ENCODE data around the gene ITPR2. TPM values are rescaled to one million over a fixed set of nuclear protein-coding genes. Genes with fewer than 3 reads are reported as not detected.

The ITPR2 gene
- total RNA-seq, 3 donors from 2014 or later (not counting 1 experiment from before 2014, with no cell fraction given) = 59.1 to 70.7 (median 68.2) TPM

DNA sequence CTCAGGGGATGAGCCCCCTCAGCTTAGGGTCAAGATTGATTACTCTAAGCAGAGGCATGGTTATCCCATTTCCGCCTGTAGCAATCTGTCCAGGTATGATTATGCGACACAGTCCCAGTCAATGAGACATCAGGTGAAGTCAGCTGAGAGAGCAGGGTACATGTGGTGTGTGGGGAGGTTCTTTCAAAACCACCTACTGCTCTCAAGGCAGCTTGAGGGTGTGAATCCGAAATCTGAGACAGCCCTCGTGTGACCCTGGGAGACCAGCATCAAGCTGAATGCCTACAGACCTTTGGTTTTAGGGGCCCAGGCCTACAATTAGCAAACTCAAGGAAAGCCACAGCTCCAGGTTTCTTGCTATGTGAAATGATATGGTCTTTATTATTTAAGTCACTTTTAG, 275.7 kb downstream of the ITPR2 start:
- no peak for ATAC-seq
- H3K4me1 Mint-ChIP-seq = no peaks in the 10 kb centered on the region
- intact Hi-C loops (cut with micrococcal nuclease) = no loop called here
- peaks cover 9% of the 10 kb centered on the region for H3K36me3 Mint-ChIP-seq
- peaks cover 17% of the 10 kb centered on the region for H3K36me3 ChIP-seq (ENCODE audit: control insufficient read depth, insufficient read depth, low read length)
- H3K9me3 Mint-ChIP-seq = no peaks in the 10 kb centered on the region
- no peak overlapping the region for H3K4me3 ChIP-seq (ENCODE audit: low read length)
- no peaks in the 10 kb centered on the region for H3K27me3 Mint-ChIP-seq (ENCODE audit: low read depth in 2 of 2)
- 94% methylated on average over 4 of the region's 4 CpGs for WGBS (ENCODE audit: insufficient coverage)
- H3K4me3 Mint-ChIP-seq = no peak overlapping the region
- no peaks in the 10 kb centered on the region for H3K4me1 ChIP-seq (ENCODE audit: control insufficient read depth, insufficient read depth, low read length)
- no peak overlapping the region for H3K27ac Mint-ChIP-seq
- no peaks in the 10 kb centered on the region for H3K27me3 ChIP-seq (ENCODE audit: control insufficient read depth, insufficient read depth, low read length)
- no peak for DNase-seq
- no peak overlapping the region for H3K27ac ChIP-seq (ENCODE audit: low read length)
- TF ChIP-seq, protein P1, sequence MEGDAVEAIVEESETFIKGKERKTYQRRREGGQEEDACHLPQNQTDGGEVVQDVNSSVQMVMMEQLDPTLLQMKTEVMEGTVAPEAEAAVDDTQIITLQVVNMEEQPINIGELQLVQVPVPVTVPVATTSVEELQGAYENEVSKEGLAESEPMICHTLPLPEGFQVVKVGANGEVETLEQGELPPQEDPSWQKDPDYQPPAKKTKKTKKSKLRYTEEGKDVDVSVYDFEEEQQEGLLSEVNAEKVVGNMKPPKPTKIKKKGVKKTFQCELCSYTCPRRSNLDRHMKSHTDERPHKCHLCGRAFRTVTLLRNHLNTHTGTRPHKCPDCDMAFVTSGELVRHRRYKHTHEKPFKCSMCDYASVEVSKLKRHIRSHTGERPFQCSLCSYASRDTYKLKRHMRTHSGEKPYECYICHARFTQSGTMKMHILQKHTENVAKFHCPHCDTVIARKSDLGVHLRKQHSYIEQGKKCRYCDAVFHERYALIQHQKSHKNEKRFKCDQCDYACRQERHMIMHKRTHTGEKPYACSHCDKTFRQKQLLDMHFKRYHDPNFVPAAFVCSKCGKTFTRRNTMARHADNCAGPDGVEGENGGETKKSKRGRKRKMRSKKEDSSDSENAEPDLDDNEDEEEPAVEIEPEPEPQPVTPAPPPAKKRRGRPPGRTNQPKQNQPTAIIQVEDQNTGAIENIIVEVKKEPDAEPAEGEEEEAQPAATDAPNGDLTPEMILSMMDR (IDR thresholded peaks at IDR 0.05) = no peak
- H3K9me3 ChIP-seq (ENCODE audit: control insufficient read depth, insufficient read depth, low read length) = no peaks in the 10 kb centered on the region

DNA sequence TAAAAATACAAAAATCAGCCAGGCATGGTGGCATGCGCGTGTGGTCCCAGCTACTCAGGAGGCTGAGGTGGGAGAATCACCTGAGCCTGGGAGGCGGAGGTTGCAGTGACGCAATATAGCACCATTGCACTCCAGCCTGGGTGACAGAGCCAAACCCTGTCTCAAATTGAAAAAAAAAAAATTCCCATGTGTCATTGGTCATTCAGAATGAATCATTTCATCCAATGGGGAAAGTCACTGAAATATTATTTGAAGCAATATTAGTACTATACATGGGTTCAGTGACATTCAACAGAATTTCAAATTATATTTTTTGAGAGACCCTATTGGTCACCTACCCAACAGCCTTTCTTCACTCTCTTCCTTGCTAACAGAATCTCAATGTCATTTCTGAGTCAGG, 276.1 kb downstream of the ITPR2 start:
- H3K27me3 Mint-ChIP-seq (ENCODE audit: low read depth in 2 of 2) = no peaks in the 10 kb centered on the region
- no peak for DNase-seq
- no peaks in the 10 kb centered on the region for H3K9me3 Mint-ChIP-seq
- Histone ChIP-seq H3K36me3 (ENCODE audit: control insufficient read depth, insufficient read depth, low read length) (peaks cover 17% of the 10 kb centered on the region), H3K4me3 (ENCODE audit: low read length) (no peak overlapping the region), H3K27ac (ENCODE audit: low read length) (no peak overlapping the region), H3K27me3 (ENCODE audit: control insufficient read depth, insufficient read depth, low read length) (no peaks in the 10 kb centered on the region), H3K4me1 (ENCODE audit: control insufficient read depth, insufficient read depth, low read length) (no peaks in the 10 kb centered on the region), H3K9me3 (ENCODE audit: control insufficient read depth, insufficient read depth, low read length) (no peaks in the 10 kb centered on the region)
- 91% methylated on average over 4 of the region's 4 CpGs for WGBS (ENCODE audit: insufficient coverage)
- TF ChIP-seq, protein P1 (IDR thresholded peaks at IDR 0.05) = no peak
- no peak for ATAC-seq
- H3K4me3 Mint-ChIP-seq = no peak overlapping the region
- H3K4me1 Mint-ChIP-seq = peaks cover 0 to under 1% of the 10 kb centered on the region in 2 donors
- H3K36me3 Mint-ChIP-seq = peaks cover 9% of the 10 kb centered on the region
- no peak overlapping the region for H3K27ac Mint-ChIP-seq
- intact Hi-C loops (cut with micrococcal nuclease) = no loop called here

DNA sequence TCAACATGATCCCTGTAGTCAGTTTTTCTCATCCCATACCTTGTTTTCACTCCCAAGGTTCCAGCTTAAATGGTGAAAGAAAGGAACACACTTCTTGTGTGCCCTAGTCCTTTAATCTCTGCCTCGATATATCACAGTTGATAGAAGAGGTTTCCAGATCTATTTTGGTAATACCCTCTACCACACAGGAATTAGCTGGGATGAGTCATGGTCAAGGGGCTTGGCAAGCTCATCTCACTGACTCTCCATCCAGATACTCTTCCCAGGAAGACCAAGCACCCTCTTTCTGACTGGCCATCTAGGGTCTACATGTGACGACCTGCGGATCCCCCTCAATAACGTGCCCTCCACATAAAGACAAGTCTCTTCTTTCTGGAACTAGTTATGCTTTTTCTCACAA, 277.9 kb downstream of the ITPR2 start:
- no peaks in the 10 kb centered on the region for H3K27me3 Mint-ChIP-seq (ENCODE audit: low read depth in 2 of 2)
- DNase-seq (no peak), ATAC-seq (no peak)
- Histone ChIP-seq H3K27me3 (ENCODE audit: control insufficient read depth, insufficient read depth, low read length) (no peaks in the 10 kb centered on the region), H3K9me3 (ENCODE audit: control insufficient read depth, insufficient read depth, low read length) (no peaks in the 10 kb centered on the region), H3K36me3 (ENCODE audit: control insufficient read depth, insufficient read depth, low read length) (peaks cover 12% of the 10 kb centered on the region), H3K4me1 (ENCODE audit: control insufficient read depth, insufficient read depth, low read length) (no peaks in the 10 kb centered on the region), H3K4me3 (ENCODE audit: low read length) (no peak overlapping the region), H3K27ac (ENCODE audit: low read length) (no peak overlapping the region)
- intact Hi-C loops (cut with micrococcal nuclease) = no loop called here
- no peak overlapping the region for H3K27ac Mint-ChIP-seq
- TF ChIP-seq, protein P1 (IDR thresholded peaks at IDR 0.05) = no peak
- H3K4me3 Mint-ChIP-seq = no peak overlapping the region
- no peaks in the 10 kb centered on the region for H3K9me3 Mint-ChIP-seq
- peaks cover 0 to 5% of the 10 kb centered on the region in 2 donors for H3K4me1 Mint-ChIP-seq
- 98% methylated on average over 4 of the region's 4 CpGs for WGBS (ENCODE audit: insufficient coverage)
- H3K36me3 Mint-ChIP-seq = peaks cover 9% of the 10 kb centered on the region

DNA sequence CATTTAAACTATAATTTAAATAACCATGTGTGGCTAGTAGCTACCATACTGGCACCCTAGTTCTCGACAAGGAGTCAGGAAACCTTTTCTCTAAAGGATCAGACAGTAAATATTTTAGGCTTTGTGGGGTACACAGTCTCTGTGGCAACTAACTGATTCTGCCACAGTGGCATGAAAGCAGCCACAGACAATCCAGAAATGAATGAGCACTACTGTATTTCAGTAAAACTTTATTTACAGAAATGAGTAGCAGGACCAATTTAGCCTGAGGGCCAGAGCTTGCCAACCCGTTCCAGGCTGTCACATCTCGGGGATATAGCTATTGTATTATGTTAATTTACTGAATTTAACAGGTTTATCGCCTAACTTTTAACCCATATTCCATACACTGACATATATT, 278.7 kb downstream of the ITPR2 start:
- Mint-ChIP-seq H3K27me3 (ENCODE audit: low read depth in 2 of 2) (no peaks in the 10 kb centered on the region), H3K4me3 (no peak overlapping the region), H3K36me3 (peaks cover 9% of the 10 kb centered on the region), H3K4me1 (peaks cover 0 to 5% of the 10 kb centered on the region in 2 donors), H3K9me3 (no peaks in the 10 kb centered on the region), H3K27ac (no peak overlapping the region)
- H3K27ac ChIP-seq (ENCODE audit: low read length) = no peak overlapping the region
- intact Hi-C loops (cut with micrococcal nuclease) = no loop called here
- DNase-seq (no peak), ATAC-seq (no peak)
- TF ChIP-seq, protein P1 (IDR thresholded peaks at IDR 0.05) = no peak
- no peaks in the 10 kb centered on the region for H3K27me3 ChIP-seq (ENCODE audit: control insufficient read depth, insufficient read depth, low read length)
- no peaks in the 10 kb centered on the region for H3K4me1 ChIP-seq (ENCODE audit: control insufficient read depth, insufficient read depth, low read length)
- 71% methylated on average over 1 of the region's 4 CpGs for WGBS (ENCODE audit: insufficient coverage)
- no peak overlapping the region for H3K4me3 ChIP-seq (ENCODE audit: low read length)
- peaks cover 12% of the 10 kb centered on the region for H3K36me3 ChIP-seq (ENCODE audit: control insufficient read depth, insufficient read depth, low read length)
- H3K9me3 ChIP-seq (ENCODE audit: control insufficient read depth, insufficient read depth, low read length) = no peaks in the 10 kb centered on the region
